HEK293 (cell line): ENCODE data around the gene KIF23.

ENCODE experiments used
- CTCF ChIP-seq: fragments of 450-650 bp; formaldehyde crosslinking; IDR thresholded peaks from 2 replicates; pipeline ENCODE4 v1.5.1; 2016; ENCODE audit warnings: missing biosample characterization, missing genetic modification characterization
- ZBTB8A ChIP-seq: fragments of 450-650 bp; formaldehyde crosslinking; IDR thresholded peaks from 2 replicates; pipeline ENCODE4 v1.5.1; 2016; ENCODE audit warnings: missing biosample characterization, missing genetic modification characterization
- ZNF24 ChIP-seq: fragments of 450-650 bp; formaldehyde crosslinking; IDR thresholded peaks from 2 replicates; pipeline ENCODE4 v1.5.1; 2016; ENCODE audit warnings: missing biosample characterization, missing genetic modification characterization
- ZNF341 ChIP-seq: fragments of 450-650 bp; formaldehyde crosslinking; IDR thresholded peaks from 2 replicates; pipeline ENCODE4; 2016; ENCODE audit warnings: low read depth, missing biosample characterization, missing genetic modification characterization
- ZNF707 ChIP-seq: fragments of 450-650 bp; formaldehyde crosslinking; IDR thresholded peaks from 2 replicates; pipeline ENCODE4 v1.5.1; 2016; ENCODE audit warnings: missing biosample characterization, missing genetic modification characterization
- ZNF747 ChIP-seq: fragments of 450-650 bp; formaldehyde crosslinking; IDR thresholded peaks from 2 replicates; pipeline ENCODE4 v1.5.1; 2016; ENCODE audit warnings: missing biosample characterization, missing genetic modification characterization
- TF ChIP-seq, protein P1 (sequence below): fragments of 450-650 bp; formaldehyde crosslinking; IDR thresholded peaks from 2 replicates; pipeline ENCODE4 v1.5.1; 2017; ENCODE audit warnings: missing biosample characterization, missing genetic modification characterization

DNA sequence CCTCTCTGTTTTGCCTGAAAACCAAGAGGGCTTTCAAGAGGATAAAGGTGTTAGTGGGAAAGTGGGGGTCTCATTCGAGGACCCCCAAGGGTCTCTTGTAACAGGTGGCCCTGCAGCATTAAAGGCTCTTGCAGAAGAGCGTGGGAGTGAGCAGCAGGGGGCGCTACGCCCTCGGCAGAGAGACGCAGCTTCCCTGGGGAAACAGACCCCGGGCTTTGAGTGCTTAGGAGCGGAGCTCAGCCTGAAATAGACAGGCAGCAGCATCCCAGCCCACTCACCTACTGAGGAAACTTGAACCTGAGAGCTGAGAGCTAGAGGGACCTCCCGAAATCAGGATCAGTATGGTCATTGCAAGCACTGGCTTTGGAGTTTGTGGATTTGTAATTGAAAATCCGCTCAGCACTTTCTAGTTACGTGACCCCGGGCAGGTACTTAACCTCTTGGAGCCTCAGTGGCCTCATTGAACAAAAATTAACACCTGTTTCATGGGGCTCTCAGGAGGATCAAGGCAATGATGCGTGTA lies 64.2 kb downstream of the KIF23 start:
- peak; percentile 81 for TF ChIP-seq CTCF (tag by site-specific recombination)
- TF ChIP-seq ZNF24 = no peak
- TF ChIP-seq, protein P1, sequence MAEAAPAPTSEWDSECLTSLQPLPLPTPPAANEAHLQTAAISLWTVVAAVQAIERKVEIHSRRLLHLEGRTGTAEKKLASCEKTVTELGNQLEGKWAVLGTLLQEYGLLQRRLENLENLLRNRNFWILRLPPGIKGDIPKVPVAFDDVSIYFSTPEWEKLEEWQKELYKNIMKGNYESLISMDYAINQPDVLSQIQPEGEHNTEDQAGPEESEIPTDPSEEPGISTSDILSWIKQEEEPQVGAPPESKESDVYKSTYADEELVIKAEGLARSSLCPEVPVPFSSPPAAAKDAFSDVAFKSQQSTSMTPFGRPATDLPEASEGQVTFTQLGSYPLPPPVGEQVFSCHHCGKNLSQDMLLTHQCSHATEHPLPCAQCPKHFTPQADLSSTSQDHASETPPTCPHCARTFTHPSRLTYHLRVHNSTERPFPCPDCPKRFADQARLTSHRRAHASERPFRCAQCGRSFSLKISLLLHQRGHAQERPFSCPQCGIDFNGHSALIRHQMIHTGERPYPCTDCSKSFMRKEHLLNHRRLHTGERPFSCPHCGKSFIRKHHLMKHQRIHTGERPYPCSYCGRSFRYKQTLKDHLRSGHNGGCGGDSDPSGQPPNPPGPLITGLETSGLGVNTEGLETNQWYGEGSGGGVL (tag by site-specific recombination) = no peak
- no peak for TF ChIP-seq ZNF707 (tag by site-specific recombination)
- no peak for TF ChIP-seq ZBTB8A (tag by site-specific recombination)
- TF ChIP-seq ZNF341 (tag by site-specific recombination) = no peak
- TF ChIP-seq ZNF747 (tag by site-specific recombination) = no peak
